HL-60 (cell line): Measurements from ENCODE around the gene RPL10A.

Experiments
- GABPA ChIP-seq: IDR thresholded peaks from 2 replicates; pipeline ENCODE4 v1.6.1; 2012; ENCODE audit warnings: low read depth
- POLR2AphosphoS5 ChIP-seq: IDR thresholded peaks from 2 replicates; pipeline ENCODE4 v1.6.1; 2012; ENCODE audit warnings: low read depth
- SPI1 ChIP-seq: IDR thresholded peaks from 2 replicates; pipeline ENCODE4 v1.6.1; 2012; ENCODE audit warnings: low read depth, mild to moderate bottlenecking, borderline replicate concordance
- TF ChIP-seq, protein P1 (sequence below): IDR thresholded peaks from one replicate; pipeline ENCODE4 v1.5.1; 2011; ENCODE audit warnings: low read length, control low read depth, inconsistent platforms; ENCODE audit not compliant: insufficient read depth
- TF ChIP-seq, protein P2 (sequence below): IDR thresholded peaks from 2 replicates; pipeline ENCODE4 v1.6.1; 2012; ENCODE audit warnings: low read depth; ENCODE audit not compliant: insufficient replicate concordance

DNA sequence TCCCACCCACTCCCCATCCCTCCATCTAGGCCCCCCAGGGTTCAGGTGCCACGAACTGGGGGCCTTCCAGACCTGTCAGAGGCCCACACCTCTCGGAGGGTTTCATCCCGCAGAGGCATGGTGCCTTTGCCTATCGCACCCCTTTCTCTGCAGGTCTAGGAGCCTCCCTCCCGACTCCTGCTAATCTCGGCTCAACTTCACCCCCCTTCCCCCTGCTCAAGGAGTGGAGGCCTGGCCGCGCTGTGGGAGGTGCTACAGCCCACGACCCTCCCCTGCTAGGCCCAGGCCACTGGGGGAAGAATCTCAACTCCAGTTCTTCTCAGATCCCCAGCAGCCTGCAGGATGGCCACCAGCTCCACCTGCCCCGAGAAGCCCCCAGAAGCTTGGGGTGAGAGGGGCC lies 44.5 kb downstream of the RPL10A start, which contains the start of gene TULP1:
- TF ChIP-seq, protein P1, sequence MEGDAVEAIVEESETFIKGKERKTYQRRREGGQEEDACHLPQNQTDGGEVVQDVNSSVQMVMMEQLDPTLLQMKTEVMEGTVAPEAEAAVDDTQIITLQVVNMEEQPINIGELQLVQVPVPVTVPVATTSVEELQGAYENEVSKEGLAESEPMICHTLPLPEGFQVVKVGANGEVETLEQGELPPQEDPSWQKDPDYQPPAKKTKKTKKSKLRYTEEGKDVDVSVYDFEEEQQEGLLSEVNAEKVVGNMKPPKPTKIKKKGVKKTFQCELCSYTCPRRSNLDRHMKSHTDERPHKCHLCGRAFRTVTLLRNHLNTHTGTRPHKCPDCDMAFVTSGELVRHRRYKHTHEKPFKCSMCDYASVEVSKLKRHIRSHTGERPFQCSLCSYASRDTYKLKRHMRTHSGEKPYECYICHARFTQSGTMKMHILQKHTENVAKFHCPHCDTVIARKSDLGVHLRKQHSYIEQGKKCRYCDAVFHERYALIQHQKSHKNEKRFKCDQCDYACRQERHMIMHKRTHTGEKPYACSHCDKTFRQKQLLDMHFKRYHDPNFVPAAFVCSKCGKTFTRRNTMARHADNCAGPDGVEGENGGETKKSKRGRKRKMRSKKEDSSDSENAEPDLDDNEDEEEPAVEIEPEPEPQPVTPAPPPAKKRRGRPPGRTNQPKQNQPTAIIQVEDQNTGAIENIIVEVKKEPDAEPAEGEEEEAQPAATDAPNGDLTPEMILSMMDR: no peak
- TF ChIP-seq POLR2AphosphoS5 (no peak), SPI1 (no peak), GABPA (no peak)
- TF ChIP-seq, protein P2, sequence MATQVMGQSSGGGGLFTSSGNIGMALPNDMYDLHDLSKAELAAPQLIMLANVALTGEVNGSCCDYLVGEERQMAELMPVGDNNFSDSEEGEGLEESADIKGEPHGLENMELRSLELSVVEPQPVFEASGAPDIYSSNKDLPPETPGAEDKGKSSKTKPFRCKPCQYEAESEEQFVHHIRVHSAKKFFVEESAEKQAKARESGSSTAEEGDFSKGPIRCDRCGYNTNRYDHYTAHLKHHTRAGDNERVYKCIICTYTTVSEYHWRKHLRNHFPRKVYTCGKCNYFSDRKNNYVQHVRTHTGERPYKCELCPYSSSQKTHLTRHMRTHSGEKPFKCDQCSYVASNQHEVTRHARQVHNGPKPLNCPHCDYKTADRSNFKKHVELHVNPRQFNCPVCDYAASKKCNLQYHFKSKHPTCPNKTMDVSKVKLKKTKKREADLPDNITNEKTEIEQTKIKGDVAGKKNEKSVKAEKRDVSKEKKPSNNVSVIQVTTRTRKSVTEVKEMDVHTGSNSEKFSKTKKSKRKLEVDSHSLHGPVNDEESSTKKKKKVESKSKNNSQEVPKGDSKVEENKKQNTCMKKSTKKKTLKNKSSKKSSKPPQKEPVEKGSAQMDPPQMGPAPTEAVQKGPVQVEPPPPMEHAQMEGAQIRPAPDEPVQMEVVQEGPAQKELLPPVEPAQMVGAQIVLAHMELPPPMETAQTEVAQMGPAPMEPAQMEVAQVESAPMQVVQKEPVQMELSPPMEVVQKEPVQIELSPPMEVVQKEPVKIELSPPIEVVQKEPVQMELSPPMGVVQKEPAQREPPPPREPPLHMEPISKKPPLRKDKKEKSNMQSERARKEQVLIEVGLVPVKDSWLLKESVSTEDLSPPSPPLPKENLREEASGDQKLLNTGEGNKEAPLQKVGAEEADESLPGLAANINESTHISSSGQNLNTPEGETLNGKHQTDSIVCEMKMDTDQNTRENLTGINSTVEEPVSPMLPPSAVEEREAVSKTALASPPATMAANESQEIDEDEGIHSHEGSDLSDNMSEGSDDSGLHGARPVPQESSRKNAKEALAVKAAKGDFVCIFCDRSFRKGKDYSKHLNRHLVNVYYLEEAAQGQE: no peak
